Measurements from ENCODE around the gene GPR153.

Gene GPR153

DNA sequence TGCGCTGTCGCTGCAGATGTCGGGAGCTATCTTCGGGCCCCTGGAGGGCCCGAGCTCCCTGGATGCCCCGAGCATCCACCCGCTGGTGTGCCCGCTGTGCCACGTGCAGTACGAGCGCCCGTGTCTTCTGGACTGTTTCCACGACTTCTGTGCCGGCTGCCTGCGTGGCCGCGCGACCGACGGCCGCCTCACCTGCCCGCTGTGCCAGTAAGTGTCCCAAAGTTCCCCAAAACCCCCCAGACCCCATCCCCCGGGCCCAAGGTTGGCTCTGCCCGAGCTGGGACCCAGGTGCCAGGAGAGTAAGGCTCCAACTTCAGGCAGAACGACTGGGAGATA lies 54.4 kb downstream of the GPR153 start:
- DNase-seq (ENCODE audit: low read depth, low spot score) = no peak

DNA sequence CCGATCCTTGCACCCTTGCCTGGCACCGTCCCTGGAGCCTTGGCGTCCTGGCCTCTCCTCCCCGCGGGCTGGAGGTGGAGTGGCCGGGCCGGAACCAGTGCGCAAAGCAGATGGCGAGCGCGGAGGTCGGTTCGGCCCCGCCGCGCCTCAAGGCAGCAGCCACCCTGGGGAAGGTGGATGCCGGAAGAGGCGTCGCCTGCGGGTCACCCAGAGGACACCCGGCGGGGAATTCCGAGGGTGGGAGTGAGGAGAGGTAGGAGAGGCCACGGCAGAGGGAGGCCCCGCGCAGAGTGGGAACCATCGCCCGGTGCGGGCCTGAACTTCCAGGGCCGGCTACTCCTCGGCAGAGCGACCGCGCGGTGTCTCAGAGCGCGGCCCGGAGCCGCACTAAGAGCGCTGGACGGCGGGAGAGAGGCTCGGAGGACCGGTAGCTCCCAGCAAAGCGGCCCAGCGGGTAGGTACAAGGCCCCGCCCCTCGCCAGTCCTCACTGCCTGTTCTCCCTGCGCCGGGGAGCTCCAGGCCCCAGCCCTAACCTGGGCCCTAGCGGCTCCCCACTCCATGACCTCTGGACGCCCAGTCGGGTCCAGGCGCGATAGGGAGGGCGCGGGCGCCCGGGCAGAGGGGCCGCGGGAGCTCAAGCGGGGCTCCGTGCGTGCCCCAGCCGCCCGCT lies 54.9 kb downstream of the GPR153 start, which contains the start of gene RNF207:
TSS of gene RNF207 (plus strand) at position 271 of the 671 bp plus-strand sequence. CDS start 417 bp downstream, outside the sequence.
- peak; percentile 89 for DNase-seq (ENCODE audit: low read depth, low spot score)

DNA sequence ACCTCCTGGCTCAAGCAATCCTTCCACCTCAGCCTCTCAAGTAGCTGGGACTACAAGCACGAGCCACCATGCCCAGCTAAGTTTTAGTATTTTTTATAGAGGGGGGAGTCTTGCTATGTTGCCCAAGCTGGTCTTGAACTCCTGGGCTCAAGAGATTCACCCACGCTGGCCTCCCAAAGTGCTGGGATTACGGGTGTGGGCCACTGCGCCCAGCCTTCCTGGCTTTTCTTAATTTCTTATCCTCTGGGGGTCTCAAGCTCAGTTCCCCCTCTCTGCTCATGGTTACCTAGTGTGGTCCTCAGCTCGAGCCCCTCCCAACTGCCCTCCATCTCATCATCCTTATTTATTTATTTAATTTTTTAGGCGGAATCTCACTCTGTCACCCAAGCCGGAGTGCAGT lies 58.6 kb downstream of the GPR153 start:
- DNase-seq (ENCODE audit: low read depth, low spot score) = no peak

DNA sequence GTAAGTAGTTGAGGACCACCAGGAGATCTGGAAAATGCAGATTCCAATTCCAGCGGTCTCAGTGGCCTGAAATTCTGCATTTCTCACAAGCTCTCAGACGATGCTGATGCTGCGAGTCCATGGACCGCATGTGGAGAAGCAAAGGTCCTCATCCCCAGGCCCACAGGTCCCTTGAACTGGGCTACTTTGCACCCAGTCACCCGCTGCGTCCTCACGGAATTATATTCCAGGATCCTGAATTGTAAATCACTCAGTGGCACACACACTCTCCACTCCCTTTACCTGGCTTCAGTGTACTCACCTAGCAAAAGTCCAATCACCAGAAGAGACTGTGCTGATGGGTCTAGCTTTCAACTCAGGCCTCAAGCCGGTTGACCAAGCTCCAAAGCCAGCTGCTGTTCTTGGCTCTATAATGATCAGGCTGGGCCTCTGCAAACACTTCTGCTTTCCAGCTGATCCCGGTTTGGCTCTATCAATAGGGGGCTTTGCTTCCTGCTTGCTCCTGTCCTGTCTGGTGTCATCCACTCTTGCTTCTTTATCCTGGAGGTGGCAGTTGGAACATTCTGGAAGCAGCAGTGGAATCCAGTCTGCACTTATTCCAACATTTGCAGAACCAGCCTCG lies 60.6 kb downstream of the GPR153 start:
- peak; percentile 52 for DNase-seq (ENCODE audit: low read depth, low spot score)

DNA sequence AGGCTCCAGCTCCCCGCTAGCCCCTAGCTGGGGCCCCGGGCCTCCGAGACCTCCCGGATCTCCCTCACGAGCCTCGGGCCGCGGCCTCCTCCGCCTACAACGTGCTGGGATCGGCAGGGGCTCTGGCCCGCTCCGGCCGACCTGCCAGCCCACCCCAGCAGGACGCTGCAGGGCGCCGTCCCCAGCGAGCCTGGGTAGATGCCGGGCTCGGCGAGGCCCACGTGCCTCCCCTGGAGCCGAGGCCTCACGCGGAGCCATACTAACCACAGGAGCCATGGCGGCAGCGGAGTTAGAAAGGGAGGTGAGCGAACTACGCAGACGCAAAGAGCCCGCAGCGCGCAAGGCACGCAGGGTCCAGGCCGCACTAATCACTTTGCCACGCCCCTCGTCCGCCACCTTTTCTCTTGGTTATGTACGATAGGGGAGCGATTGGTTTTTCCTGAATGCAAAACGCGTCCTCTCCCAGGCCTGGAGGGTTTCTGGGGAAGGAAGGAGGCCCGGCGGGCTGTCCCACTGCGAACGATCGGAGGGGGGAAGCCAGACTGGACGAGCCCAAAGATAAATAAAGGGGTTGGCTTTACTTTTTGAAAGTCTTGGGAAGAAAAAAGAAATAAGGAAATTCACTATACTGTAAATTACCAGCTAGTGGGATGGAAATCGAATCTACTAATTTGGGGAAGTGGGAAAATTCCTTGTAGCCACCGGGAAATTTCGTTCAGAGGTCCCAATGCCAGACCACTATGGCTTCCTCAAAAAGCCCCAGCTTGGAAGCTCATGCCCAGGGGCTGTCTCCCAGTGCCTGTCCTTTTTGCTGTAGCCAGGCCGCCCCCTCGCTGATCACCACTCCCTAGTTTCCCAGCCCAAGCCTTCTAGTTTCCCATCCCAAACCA lies 61.4 kb downstream of the GPR153 start, which contains the start of gene RPL22:
TSS of gene RPL22 (minus strand) at position 298 of the 890 bp plus-strand sequence. CDS start at position 276, 22 bp downstream.
- peak; percentile 99 for DNase-seq (ENCODE audit: low read depth, low spot score)

DNA sequence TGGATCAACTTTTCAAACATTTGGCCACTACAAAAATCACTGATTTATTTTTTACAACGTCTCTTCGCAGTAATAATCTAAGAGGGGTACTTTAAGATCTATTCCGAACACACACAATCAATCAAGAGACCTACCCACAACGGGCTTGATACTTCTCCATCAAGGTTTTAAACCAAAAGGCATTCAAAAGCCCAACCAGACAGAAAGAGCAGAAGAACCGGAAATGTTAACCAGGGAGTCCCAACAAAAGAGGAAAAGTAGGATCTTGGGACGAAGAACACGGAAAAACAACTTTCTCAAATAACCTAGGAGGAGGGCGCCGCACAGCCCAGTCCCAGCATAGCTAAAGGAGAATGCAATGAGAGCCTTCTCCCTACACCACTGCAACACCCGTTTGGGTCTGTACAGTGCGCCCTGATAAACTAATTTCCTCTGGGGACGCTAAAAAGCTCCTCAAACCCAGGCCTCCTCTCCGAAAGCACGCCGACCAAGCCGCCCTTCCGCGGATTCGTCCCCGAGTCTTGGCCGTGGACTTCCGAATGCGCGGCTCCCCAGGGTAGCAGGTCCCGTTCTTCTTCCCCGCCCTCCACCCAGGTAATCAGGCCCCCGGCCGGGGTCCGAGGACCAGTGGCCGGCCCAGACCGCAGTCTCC lies 62.1 kb downstream of the GPR153 start:
- DNase-seq (ENCODE audit: low read depth, low spot score) = no peak

DNA sequence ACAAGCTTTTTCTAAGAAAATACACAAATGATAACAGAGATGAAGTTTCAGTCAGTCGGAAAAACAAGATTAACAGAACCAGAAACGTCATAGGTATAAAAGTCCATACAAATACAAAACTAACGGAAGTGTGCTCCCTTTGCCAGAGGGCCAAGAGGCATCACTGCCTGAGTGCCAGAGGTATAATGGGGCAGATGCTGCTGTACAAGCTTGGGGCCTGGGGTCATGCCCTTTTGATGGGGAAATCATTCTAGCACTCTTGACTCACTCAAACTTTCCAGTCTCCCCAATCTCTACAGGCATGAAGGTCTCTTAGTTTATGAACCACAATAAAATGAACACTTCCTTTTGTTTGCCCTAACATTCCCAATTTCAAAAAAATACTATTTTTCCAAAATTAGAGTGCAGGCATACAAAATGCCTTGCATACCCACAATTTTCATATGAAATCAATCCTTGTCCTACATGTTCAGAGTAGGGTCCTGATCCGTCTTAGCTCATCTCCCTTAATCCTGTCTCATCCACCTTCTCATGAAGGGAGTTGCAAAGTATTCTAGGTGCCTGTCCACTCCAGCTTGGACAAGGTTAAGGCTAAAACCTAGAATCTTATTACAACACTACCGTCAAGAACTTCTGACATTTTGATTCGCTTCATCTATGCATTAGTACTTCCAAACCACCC lies 63.0 kb downstream of the GPR153 start:
- no peak for DNase-seq (ENCODE audit: low read depth, low spot score)
